Measurements from ENCODE around the gene AGRP. TPM values are rescaled to one million over a fixed set of nuclear protein-coding genes. Genes with fewer than 3 reads are reported as not detected.

The AGRP gene
- total and polyA plus RNA-seq, 11 donors = not detected

DNA sequence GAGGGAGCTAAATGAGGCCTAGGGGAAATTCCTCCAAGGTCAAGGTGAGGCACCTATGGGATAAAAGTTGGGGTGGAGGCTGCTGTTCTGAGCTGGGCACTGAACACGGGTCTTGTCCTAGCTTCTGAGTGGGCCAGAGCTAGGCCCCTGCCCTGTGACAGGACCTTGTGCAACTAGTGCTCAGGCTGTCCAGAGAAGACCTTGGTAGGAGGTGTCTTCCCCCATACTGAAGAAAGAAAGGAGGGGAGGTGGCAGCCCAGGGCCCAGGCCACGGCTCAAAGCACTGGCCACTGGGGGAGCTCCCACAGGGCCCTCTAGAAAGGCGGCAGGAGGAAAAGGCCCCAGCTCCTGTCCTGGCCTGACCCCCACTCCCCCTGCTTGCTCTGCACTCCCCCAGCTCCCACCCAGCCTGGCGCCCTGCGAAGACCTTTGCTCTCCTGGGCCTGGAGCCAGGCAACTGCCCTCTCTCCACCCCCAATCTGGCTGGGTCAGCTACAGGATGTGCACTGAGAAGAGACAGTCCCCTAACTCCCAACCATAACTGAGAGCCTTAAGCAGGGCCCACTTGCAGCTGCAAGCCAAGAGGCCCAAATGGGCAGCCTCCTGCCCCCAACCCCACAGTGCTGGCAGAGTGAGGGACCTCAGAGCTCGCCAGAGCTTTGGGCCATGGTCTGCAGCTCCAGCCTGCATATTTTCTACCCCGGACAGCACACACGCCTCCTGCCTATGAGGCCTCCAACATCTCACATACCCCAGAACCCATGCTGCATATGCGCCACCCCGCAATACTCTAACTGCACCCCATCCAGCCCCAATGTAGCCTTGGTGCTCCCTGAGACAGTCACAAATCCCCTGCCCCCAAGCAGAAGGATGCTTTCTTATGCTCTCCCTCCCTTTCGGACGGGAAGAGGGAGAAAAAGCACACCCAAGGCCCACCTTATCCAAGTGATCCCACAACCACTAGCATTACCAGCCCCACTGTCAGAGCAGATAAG is 37.1 kb downstream of the AGRP start:
- ATAC-seq (peak in 2 of 4 donors; percentile 24 to 37), DNase-seq (peak; percentile 57 to 80 (median 74))
- intact Hi-C loops (cut with DNase I) = no loop called here
- H3K4me3 ChIP-seq = no peak overlapping the region
- peaks cover 20 to 100% (median 88%) of the 10 kb centered on the region in 12 donors for H3K4me1 ChIP-seq
- 56 to 67% (median 64%) methylated on average over 9 to 12 of the region's 12 CpGs for WGBS, 4 donors
- no peaks in the 10 kb centered on the region for H3K27me3 ChIP-seq
- H3K36me3 ChIP-seq = peaks cover 0 to 70% (median 4%) of the 10 kb centered on the region in 9 donors
- no peak for TF ChIP-seq POLR2A (IDR thresholded peaks at IDR 0.05)
- TF ChIP-seq, protein P1, sequence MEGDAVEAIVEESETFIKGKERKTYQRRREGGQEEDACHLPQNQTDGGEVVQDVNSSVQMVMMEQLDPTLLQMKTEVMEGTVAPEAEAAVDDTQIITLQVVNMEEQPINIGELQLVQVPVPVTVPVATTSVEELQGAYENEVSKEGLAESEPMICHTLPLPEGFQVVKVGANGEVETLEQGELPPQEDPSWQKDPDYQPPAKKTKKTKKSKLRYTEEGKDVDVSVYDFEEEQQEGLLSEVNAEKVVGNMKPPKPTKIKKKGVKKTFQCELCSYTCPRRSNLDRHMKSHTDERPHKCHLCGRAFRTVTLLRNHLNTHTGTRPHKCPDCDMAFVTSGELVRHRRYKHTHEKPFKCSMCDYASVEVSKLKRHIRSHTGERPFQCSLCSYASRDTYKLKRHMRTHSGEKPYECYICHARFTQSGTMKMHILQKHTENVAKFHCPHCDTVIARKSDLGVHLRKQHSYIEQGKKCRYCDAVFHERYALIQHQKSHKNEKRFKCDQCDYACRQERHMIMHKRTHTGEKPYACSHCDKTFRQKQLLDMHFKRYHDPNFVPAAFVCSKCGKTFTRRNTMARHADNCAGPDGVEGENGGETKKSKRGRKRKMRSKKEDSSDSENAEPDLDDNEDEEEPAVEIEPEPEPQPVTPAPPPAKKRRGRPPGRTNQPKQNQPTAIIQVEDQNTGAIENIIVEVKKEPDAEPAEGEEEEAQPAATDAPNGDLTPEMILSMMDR (IDR thresholded peaks at IDR 0.05) = peak in 1 of 12 donors; percentile 3
- peak overlapping the region in 11 of 12 donors; percentile 10 to 67 (median 55) for H3K27ac ChIP-seq
- no peaks in the 10 kb centered on the region for H3K9me3 ChIP-seq

DNA sequence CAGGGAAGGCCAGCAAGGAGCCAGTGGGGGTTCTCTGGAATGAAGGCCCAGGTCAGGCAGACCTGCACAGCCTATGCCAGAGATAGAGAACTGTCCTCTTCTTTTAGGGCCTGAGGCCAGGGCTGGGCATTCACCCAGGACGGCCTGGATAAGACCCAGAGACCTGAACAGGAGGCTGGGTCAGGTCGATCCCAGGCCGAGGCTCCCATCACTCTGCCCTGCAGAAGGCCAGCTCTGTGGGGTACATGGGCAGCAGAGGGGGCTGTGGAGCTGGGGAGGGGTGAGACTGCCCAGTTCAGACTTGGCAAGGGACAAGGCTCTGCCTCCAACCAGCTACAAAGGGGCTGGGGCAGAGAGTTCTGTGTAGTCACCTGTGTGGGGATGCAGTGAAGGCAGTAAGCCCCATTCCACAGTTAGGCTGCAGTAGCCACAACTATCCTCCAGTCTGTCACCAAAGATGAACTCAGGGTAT is 37.9 kb downstream of the AGRP start:
- peaks cover 20 to 99% (median 82%) of the 10 kb centered on the region in 12 donors for H3K4me1 ChIP-seq
- no peaks in the 10 kb centered on the region for H3K27me3 ChIP-seq
- ATAC-seq (peak; percentile 8 to 36 (median 26)), DNase-seq (peak in 4 of 5 donors; percentile 34 to 72 (median 58))
- TF ChIP-seq POLR2A (IDR thresholded peaks at IDR 0.05) = no peak
- TF ChIP-seq, protein P1 (IDR thresholded peaks at IDR 0.05) = peak in 4 of 12 donors; percentile 6 to 26 (median 15)
- H3K4me3 ChIP-seq = no peak overlapping the region
- no peaks in the 10 kb centered on the region for H3K9me3 ChIP-seq
- intact Hi-C loops (cut with DNase I) = no loop called here
- H3K27ac ChIP-seq = peak overlapping the region in 9 of 12 donors; percentile 10 to 67 (median 55)
- peaks cover 0 to 72% (median 3%) of the 10 kb centered on the region in 9 donors for H3K36me3 ChIP-seq
- WGBS, 4 donors = 32 to 57% (median 45%) methylated on average over 2 to 3 of the region's 3 CpGs; no CpG with 5 or more reads in 1 of the 4 donors

DNA sequence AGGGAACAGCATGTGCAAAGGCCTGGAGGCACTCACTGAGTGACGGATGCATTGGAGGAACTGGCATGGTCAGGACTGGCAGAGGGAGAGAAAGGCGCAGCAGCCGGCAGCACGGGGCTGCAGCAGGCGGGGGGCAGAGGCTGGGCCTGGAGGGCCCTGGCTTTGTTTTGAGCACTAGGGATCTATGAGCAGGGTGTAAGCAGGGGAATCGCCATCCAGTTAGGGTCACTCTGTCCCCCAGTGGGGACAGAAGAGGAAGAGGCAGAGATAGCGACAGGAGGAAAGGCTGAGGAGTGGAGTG is 38.3 kb downstream of the AGRP start:
- WGBS, 4 donors = 80 to 86% (median 85%) methylated on average over 7 of the region's 7 CpGs
- no peaks in the 10 kb centered on the region for H3K27me3 ChIP-seq
- H3K4me3 ChIP-seq = no peak overlapping the region
- H3K9me3 ChIP-seq = no peaks in the 10 kb centered on the region
- peaks cover 0 to 75% (median 3%) of the 10 kb centered on the region in 9 donors for H3K36me3 ChIP-seq
- intact Hi-C loops (cut with DNase I) = no loop called here
- peaks cover 20 to 95% (median 79%) of the 10 kb centered on the region in 12 donors for H3K4me1 ChIP-seq
- peak overlapping the region in 6 of 12 donors; percentile 14 to 67 (median 54) for H3K27ac ChIP-seq
- TF ChIP-seq, protein P1 (IDR thresholded peaks at IDR 0.05) = no peak
- TF ChIP-seq POLR2A (IDR thresholded peaks at IDR 0.05) = no peak
- ATAC-seq (no peak), DNase-seq (no peak)

All from heart left ventricle (tissue), 16 donors.